HTR-8/SVneo (cell line): ENCODE data around the gene AR.

Source experiments
- DNase-seq: peaks from one replicate; pipeline ENCODE4 v3.0.0; 2011; ENCODE audit warnings: low spot score, mixed read lengths; ENCODE audit not compliant: insufficient read length
- FAIRE-seq: peaks from 2 replicates; lab custom pipeline; 2011; peaks lifted over from hg19 to GRCh38; lab: Jason Lieb, UNC

AR gene

GRCh38 chrX:67543818-67544217 is at the start of gene AR:
Gene AR, plus strand, starts transcription at chrX:67544021. Its CDS starts 1,126 bp downstream, at chrX:67545147.
- FAIRE-seq: no peak

GRCh38 chrX:67500617-67501016 is 43.2 kb upstream of the AR start:
- DNase-seq: no peak

More at GRCh38 chrX:67543818-67544217, at the start of gene AR:
- no peak for DNase-seq

GRCh38 chrX:67503004-67503403 is 40.8 kb upstream of the AR start:
- FAIRE-seq: no peak

More at GRCh38 chrX:67500617-67501016, 43.2 kb upstream of the AR start:
- FAIRE-seq: no peak

GRCh38 chrX:67503453-67503852 is 40.4 kb upstream of the AR start:
- DNase-seq: no peak
- FAIRE-seq: no peak

More at GRCh38 chrX:67503004-67503403, 40.8 kb upstream of the AR start:
- DNase-seq: no peak

GRCh38 chrX:67520671-67521070 is 23.1 kb upstream of the AR start:
- FAIRE-seq (no peak), DNase-seq (no peak)

- FAIRE-seq (no peak), DNase-seq (no peak)
These were observed 20.7 kb upstream of the AR start for GRCh38 chrX:67523002-67523681.

- FAIRE-seq: no peak
These were observed 19.9 kb upstream of the AR start for GRCh38 chrX:67523932-67524331.

GRCh38 chrX:67524428-67524827 is 19.4 kb upstream of the AR start:
- no peak for DNase-seq
- FAIRE-seq: no peak

More at GRCh38 chrX:67523932-67524331, 19.9 kb upstream of the AR start:
- no peak for DNase-seq

- no peak for DNase-seq
- no peak for FAIRE-seq
These were observed 18.7 kb upstream of the AR start for GRCh38 chrX:67524950-67525691.

- FAIRE-seq (no peak), DNase-seq (no peak)
These were observed 7.3 kb upstream of the AR start for GRCh38 chrX:67536564-67536963.

GRCh38 chrX:67538383-67538782 is 5.4 kb upstream of the AR start:
- DNase-seq (no peak), FAIRE-seq (no peak)

GRCh38 chrX:67544281-67545035 is 637 bp downstream of the AR start:
- DNase-seq: no peak
- FAIRE-seq: no peak

- FAIRE-seq (no peak), DNase-seq (no peak)
These were observed 1.4 kb downstream of the AR start for GRCh38 chrX:67545036-67545821.

GRCh38 chrX:67545893-67546495 is 2.2 kb downstream of the AR start:
- FAIRE-seq: no peak
- DNase-seq: no peak

- DNase-seq (no peak), FAIRE-seq (no peak)
These were observed 2.9 kb downstream of the AR start for GRCh38 chrX:67546496-67547423.

- FAIRE-seq: no peak
- DNase-seq: no peak
These were observed 11.9 kb downstream of the AR start for GRCh38 chrX:67555578-67556203.

- DNase-seq (no peak), FAIRE-seq (no peak)
These were observed 14.4 kb downstream of the AR start for GRCh38 chrX:67558267-67558666.
